GM19463 (cell line): ENCODE measurements around the gene PPP1R3D.
"Not testable (repeated sequence)": the region's sequence is repeated elsewhere in the genome, so short reads cannot be mapped to it uniquely, and the experiment has no call there.

Source experiments
- ATAC-seq: cut with Tn5 transposase; IDR thresholded peaks from one replicate; pipeline ENCODE4 v1.9.1; 2021; ENCODE audit warnings: mild to moderate bottlenecking, moderate library complexity; ENCODE audit not compliant: unreplicated experiment

The PPP1R3D gene

GRCh38 chr20:59925899-59926298 is 14.2 kb downstream of the PPP1R3D start:
- no peak for ATAC-seq

GRCh38 chr20:59925359-59925758 is 14.7 kb downstream of the PPP1R3D start:
- no peak for ATAC-seq

DNA sequence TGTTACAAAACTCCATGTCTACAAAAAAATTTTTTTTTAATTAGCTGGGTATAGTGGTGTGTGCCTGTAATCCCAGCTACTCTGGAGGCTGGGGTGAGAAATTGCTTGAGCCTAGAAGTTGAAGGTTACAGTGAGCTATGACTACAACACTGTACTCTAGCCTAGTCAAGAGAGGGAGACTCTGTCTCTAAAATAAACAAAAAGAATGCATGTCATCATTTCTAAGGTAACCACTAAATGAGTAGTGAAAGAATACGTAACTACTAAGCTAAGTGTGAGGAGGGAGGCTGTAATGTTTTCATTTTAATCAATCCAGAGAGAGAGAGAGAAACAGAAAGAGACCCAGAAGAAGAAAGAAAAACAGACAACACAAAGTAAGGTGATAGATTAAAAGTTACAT is 16.6 kb downstream of the PPP1R3D start:
- ATAC-seq: no peak

DNA sequence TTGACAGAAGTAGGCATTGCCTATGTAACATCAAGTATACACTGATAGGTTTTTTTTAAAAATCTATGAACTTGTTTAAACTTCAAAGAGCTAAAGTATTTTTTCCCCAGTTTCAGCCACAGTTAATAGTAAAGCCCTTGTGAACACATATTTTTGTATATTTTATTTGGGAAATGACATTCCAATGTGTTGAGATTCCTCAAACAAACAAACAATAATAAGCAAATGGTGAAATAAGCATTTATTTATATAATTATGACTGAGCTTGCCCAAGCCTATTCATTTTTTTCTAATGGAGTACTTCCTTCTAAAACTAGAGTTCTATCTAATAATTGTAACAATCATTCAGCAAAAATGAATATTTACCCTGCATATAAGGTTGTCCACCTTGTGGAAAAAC is 19.2 kb downstream of the PPP1R3D start:
- no peak for ATAC-seq

DNA sequence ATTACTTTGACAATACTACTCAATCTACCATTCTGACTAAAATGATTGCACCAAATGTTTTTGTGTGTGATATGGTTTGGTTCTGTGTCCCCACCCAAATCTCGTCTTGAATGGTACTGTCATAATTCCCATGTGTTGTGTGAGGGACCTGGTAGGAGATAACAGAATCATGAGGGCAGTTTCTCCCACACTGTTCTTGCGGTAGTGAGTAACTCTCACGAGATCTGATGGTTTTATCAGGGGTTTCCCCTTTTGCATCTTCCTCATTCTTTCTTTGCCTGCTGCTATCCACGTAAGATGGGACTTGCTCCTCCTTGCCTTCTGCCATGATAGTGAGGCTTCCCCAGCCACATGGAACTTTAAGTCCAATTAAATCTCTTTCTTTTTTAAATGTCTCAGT is 27.5 kb downstream of the PPP1R3D start:
- ATAC-seq: no peak

DNA sequence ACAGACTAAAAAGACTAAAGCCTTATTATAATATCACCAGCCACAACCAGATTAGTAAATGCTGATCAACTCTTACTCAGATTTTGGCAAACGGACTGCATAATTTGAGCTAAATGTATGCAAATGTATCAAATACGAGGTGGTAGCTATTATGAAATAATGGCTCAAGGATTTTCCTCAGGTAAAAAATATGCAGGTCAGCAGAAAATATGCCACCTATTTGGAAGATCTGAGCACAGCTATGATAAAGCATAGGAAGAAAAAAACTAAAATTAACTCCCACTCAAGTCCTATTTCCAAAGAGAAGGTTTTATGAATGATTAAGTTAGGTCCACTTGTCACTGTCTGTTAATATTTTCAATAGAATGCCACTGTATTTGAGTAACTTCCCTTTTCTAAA is 29.1 kb downstream of the PPP1R3D start:
- no peak for ATAC-seq

- ATAC-seq: no peak
Observed at GRCh38 chr20:59908855-59909254, 31.2 kb downstream of the PPP1R3D start.

GRCh38 chr20:59903621-59904020 is 36.5 kb downstream of the PPP1R3D start:
- ATAC-seq: no peak

DNA sequence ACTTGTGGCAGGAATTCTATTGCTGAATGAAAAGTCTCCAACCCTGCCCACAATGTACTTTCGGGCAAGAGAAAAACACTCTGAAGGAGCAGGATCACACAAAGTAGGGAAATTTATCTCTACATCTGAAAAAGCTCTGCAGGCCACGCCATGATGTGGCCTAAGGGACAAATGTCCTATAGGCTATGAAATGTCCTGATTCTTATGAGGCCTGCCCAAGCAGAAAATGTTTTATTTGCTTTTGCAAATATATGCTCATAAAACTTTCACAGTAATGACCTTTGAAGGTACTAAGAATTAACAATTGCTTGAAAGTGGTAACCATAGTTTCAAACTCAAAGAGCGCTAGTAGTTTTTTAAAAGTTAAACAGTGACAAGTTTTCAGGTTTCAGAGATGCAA is 37.6 kb downstream of the PPP1R3D start:
- ATAC-seq: no peak

DNA sequence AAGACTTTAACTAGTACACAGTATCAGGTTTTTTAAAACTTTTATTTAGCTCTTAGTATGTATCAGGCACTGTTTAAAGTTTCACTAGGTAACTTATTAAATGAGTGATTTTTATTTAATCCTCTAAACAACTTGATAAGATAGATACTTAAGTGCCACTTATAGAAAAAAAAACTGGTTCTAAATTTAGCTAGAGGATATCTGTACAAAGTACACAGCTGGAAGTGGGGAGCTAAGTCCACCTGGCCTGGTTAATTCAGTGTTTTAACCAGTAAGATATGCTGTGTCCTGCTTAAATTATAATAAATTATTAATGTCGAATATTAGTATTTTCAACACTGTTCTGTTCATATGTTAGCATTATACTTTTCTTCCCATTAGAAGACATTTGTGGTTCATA is 44.2 kb downstream of the PPP1R3D start:
- no peak for ATAC-seq

GRCh38 chr20:59891581-59891980 is 48.5 kb downstream of the PPP1R3D start:
- ATAC-seq: no peak

- ATAC-seq: not testable (repeated sequence)
Observed at GRCh38 chr20:59890035-59890434, 50.1 kb downstream of the PPP1R3D start.

DNA sequence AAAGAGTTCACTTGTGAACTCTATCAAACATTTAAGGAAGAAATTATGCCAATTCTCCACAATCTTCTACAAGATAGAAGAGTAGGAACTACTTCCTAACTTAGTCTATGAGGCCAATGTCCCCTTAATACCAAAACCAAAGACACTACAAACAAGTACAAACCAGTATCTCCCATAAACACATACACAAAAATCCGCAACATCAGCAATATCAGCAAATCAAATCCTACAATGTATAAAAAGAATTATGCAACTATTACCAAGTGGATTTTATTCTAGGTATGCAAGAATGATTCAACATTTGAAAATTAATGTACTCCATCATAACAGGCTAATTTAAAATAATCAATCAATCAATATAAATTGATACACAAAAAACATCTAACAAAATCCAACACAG is 52.1 kb downstream of the PPP1R3D start:
- no peak for ATAC-seq
